Dedifferentiated amniotic fluid mesenchymal stem cell (primary cell): ENCODE data around the gene SERPINA12.
A peak's percentile ranks its signal among the peaks of the same experiment; 100 is the strongest.

ENCODE experiments used
- DNase-seq: peaks from one replicate; pipeline ENCODE4 v3.0.0-alpha.2; 2016; ENCODE audit errors: extremely low spot score

Gene SERPINA12

DNA sequence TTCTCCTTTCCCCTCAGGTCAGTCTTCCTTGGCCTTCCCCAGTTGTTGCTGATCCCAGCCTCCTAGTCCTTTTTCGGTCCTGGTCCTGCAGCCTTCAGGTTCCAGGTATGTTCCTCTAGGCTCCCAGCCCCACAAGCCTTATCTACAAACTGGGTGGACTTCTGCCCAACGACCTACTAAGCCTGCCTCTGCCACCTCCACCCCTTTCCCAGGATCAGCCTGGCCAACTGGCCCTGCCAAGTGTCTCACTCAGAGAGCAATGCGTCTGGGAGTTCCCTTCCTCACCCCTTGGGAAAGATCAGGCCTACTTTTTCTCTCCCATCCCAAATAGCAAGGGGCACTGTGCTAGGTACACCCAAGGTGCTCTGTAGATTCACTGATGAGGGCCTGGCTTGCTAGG, at the start of gene SERPINA12:
Gene SERPINA12 (minus strand): TSS at position 114 of the 400 bp plus-strand sequence. CDS start 11,072 bp downstream, outside the sequence.
- no peak for DNase-seq

DNA sequence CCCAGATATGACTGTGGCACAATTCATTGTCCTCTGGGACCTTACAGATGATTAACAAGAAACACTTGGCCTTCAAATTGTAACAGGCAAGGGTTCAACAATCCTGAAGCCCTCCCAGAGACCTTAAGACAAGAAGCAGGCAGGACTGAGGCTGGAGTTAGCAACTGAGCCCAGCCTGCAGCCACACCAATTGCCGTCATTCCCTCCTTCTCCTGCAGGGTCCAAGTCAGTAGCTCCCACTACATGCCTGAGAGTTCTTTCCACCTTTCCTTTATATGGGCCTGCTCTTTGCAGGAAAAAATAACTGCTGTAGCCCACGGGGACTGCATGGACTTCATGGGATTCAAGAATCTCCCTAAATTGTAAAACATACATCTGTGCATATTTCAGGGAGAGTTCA, 49.6 kb upstream of the SERPINA12 start:
- DNase-seq: no peak

GRCh38 chr14:94557327-94557726, 48.1 kb upstream of the SERPINA12 start:
- no peak for DNase-seq

DNA sequence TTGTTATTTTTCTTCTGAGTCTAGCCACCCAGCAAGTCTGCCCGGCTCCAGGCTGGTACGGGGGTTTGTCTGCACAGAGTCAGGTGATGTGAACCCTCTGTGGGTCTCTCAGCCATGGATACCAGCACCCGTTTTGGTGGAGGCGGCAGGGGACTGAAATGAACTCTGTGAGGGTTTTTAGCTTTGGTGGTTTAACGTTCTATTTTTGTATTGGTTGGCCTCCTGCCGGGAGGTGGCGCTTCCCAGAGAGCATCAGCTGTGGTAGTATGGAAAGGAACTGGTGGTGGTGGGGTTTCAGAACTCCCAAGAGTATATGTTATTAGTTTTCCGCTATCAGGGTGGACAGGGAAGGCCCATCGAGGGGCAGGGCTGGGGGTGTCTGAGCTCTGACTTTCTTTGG, 46.7 kb upstream of the SERPINA12 start:
- DNase-seq: no peak

DNA sequence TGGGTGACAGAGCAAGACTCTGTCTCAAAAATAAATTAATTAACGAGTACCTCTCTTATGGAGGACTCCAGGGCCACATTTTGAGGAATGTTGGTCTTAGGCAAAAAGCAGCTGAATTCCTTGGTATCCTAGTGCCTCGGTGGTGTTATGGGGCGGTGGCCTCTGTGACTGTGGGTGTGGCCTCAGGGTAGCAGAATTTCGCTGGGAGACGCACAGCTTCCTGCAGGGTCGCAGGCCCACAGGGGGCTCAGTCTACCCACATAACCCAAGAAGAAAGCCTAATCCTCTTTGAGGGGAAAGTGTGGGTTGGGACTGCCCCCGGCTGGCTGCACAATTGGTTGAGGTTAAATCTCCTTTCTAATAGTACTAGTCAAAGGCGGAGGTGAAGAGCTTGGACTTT, 40.8 kb upstream of the SERPINA12 start:
- no peak for DNase-seq

GRCh38 chr14:94548999-94549985, 40.0 kb upstream of the SERPINA12 start:
- peak; percentile 55 for DNase-seq

DNA sequence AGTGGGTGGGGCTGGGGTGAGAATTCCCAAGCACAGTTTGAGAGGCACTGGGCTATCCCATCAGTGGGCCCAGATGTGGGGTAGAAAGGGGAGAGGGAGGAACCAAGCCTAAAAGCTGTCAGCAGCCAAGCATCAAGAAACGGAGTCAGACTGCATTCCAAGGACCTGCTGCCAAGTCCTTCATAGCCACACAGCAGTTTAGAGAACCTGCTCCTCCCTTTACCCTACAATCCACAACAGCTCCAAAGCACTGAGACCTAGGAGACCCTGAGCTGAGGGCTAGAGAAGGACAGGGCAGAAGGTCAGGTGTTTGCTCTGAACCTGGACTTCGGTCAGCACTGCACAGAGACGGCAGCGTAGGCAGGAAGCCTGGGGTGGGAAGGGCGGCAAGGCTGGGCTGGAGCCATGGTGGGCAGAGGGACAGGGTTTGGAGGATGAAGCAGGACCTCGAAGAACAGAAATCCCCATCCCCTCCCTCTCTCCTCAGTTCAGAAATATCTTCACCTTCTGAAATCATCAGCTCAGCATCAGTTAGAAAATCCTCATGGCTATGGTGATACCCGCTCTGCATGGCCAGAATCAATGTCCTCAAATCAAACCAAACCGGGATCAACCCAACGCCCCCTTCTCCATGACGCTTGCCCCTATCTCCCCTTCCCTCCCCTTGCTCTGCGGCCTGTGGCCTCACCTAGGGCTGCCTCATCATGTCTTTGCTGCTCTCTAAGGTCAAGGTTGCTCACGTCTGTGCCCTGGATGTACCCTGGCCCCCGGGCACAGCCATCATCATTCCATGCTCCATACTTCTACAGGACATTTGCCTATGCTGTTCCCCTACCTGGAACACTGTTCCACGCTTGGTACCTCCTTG, 39.1 kb upstream of the SERPINA12 start:
- DNase-seq: no peak

GRCh38 chr14:94547726-94548125, 38.5 kb upstream of the SERPINA12 start:
- DNase-seq: no peak

GRCh38 chr14:94547151-94547680, 37.9 kb upstream of the SERPINA12 start:
- DNase-seq: no peak

GRCh38 chr14:94545131-94545841, 36.0 kb upstream of the SERPINA12 start:
- no peak for DNase-seq

DNA sequence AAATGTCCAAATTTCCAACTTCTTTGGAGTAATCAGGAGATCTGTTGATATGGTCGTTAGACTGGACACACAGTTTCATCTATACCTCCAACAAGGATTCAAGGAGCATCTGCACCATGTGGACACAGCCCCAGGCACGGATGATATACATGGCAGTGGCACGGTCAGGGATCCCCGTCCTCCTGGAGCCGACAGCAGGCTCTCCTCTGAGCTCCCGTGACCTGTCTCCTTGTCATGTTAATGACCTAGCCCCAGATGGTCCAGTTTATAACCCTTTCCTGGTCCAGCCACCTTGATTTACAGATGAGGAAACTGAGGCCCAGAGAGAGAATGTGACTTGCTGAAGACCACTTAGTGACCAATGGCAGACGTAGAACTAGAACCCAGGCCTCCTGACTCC, 35.5 kb upstream of the SERPINA12 start:
- no peak for DNase-seq

GRCh38 chr14:94543449-94544124, 34.3 kb upstream of the SERPINA12 start:
- no peak for DNase-seq

GRCh38 chr14:94542811-94543440, 33.7 kb upstream of the SERPINA12 start:
- no peak for DNase-seq

GRCh38 chr14:94542111-94542810, 33.0 kb upstream of the SERPINA12 start:
- DNase-seq: peak; percentile 30

DNA sequence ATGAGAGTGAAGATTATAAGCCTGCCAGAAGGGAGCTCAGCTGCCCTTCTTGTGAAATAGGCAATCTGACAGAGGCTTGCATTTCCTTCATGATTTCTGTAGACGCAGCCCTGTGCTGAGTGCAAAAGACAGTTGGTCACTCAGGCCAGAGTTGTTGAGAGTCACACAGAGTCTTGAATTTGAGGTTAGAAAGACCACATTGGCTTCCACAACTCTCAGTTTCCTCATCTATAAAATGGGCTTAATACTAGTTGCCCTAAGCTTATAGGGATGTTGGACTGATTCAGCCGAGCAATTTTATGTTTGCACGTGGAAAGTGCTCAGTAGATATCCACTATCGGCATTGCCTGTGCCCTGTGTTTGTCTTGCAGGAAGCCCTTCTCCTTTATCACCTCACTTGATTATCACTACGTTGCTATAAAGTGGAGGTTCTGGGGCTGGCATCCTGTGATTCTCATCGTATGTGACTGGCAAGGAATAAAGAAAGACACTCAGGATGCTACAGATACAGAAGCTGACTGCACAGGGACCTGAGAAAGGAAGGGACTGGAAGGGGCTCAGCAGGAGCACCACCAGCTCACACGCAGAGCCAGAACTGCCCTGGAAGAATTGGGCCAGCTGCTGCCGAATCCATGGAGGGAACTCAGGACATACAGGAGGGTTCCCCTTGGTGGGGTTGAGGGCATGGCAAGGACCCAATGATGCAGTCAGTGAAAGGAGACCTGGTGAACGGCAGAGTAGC, 32.1 kb upstream of the SERPINA12 start:
- no peak for DNase-seq

DNA sequence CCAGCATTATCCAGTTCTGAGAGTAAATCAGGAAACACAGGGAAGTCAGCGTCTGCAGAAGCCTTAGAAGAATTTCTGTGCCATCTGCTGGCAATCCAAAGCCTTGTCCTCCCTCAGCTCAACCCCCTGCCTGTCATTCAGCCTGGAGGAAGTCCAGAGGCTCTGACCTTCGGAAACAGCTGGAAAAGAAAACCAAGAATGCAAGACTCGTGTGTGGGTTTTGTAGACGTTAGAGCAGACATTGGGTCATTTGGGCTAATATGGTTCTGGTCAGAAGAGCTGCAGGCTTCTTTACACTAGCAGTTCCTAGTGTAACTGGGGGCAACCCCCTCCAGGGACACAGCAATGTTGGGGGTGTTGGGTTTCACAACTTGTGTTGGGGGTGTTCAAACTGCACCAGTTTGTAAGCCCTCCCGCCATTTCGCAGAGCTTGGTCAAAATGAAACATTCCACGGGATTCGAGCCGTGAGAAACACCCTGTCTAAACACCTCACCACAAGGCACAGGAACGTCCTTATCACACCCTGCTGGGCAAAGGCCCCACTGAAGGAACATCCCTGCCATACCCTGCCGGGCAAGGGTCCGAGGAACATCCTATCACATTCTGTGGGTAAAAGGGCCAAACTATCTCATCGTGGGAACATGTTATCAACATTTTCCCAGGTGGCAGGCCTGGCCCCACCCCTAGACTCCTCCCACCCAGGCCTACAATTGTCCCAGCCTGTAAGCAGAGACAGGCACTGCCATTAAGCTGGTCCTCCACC, 30.9 kb upstream of the SERPINA12 start:
- peak; percentile 26 for DNase-seq

DNA sequence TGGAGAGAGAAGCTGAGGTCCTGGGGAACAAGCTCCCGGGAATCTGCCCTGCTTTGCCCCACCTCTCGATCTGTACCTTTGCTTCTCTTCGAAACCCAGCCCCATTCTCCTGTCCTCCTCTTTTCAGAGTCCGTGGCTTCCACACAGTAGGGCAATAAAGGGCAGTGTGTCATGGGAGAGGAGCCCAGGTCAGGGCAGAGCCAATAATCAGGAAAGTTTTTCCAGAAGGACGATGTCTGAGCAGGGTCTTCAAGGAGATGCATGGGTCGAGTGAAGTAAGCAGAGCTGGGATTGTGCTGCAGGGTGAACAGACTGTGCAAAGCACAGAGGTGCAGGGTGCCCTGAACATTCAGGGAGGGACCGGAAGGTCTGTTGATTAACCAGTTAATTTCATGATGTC, 29.9 kb upstream of the SERPINA12 start:
- DNase-seq: no peak

- no peak for DNase-seq
Measured at GRCh38 chr14:94538070-94538740, 28.9 kb upstream of the SERPINA12 start.
